HG02973 (cell line): ENCODE measurements around the gene GINS1.

Source experiments
- ATAC-seq: cut with Tn5 transposase; IDR thresholded peaks from one replicate; pipeline ENCODE4 v1.9.1; 2021; ENCODE audit warnings: moderate library complexity; ENCODE audit not compliant: unreplicated experiment

Gene GINS1

DNA sequence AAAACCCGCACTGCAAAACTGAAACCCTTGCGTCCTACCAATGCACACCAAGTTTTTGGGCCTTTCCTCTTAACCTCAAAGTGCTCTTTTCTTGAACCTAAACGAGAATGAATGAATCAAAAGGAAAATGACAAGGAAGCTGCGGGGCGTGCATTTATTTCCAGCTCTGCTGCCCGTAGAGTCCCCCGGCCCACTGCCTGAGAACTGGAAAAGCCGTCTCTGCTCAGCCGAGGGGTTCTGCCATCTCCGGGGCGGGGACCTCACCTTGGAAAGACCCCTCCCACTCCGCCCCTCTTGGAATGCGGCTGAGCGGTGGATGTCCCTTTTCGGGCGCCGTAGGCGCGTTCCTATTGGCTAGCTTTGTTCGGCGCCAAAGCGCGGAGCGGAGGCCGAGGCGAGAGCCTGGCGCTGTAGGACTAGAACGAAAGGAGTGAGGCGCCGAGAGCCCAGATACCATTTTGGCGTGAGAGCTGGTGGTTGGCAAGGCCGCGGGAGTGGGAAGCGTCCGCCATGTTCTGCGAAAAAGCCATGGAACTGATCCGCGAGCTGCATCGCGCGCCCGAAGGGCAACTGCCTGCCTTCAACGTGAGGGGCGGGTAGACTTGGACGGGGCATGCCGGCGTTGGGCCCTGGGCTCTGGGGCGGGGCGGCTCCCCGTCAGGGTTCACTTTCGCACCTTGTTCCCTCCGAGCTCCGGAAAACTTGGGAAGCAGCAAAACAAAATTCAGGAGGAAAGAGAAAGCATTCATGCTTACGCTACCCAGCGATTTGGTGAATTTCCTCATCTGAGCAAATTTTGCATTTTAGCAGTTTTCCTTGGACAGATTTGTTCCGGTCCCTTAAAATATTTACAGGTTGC is at the start of gene GINS1:
GINS1 (plus strand) TSS at position 363 of the 859 bp plus-strand sequence; CDS start at position 511, 148 bp downstream.
- ATAC-seq = peak; percentile 80

DNA sequence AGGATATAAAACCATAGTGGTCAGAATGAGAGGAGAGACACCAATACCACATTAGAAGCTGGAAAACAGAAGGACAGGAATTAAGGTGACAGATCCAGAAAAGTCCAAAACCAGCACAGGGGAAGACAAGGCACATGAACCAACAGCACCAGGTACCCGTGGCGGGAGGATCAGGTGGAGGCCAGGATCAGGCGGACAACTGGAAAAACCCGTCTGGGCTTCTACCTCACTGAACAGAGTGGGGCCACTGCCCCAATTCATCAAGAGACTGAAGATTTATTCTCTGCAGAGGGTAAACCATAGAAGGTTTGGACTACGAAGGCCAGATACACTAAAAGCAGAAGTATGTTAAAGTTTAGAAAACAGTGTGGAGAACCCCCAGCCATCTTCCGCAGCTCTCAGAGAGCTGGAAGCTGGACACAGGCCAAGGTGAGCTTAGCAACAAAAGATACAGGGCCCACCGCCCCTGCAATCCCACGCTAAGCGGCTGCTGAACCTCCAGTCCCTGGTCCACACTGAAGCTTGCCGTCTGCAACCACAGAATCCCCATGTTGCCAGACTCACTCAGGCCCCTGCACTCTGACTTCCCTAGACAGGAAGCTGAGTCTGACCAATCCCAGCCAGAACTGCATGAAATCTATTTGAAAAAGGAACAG is 46.7 kb upstream of the GINS1 start:
- ATAC-seq = no peak

DNA sequence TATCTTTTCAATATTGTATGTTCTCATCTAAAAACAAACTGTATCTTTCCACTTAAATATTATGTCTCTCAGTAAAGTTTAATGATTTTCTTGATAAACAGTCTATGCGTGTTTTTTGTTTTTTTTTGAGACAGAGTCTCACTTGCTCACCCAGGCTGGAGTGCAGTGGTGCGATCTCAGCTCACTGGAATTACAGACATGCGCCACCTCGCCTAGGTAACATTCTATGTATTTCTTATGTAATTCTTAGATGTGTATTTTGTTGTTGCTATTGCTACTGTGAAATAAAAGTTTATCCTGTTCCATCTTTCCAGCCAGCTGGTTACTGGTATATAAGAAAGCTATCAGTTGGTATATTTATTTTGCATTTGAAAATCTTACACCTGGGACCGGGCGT is 46.2 kb upstream of the GINS1 start:
- no peak for ATAC-seq

DNA sequence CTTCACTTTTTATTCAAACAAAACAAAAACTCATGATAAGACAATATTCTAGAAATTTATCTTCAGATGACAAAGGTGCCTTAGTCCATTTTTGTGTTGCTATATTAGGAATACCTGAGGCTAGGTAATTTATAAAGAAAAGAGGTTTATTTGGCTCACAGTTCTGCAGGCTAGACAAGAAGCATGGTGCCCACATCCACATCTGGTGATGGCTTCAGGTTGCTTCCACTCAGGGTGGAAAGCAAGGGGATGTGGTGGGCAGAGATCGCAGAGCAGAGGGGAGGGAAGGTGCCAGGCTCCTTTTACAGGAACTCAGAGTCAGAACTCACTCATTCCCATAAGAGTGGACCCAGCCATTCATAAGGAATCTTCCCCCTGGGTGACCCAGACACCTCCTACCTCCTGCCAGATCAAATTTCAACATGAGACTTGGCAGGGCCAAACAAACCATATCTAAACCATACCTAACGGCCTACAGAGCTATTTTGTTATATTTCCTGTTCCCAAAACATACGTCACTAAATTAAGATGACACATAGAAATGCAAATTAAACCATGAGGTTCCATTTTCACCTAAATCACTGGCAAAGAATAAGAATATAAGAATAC is 43.2 kb upstream of the GINS1 start:
- ATAC-seq = no peak

DNA sequence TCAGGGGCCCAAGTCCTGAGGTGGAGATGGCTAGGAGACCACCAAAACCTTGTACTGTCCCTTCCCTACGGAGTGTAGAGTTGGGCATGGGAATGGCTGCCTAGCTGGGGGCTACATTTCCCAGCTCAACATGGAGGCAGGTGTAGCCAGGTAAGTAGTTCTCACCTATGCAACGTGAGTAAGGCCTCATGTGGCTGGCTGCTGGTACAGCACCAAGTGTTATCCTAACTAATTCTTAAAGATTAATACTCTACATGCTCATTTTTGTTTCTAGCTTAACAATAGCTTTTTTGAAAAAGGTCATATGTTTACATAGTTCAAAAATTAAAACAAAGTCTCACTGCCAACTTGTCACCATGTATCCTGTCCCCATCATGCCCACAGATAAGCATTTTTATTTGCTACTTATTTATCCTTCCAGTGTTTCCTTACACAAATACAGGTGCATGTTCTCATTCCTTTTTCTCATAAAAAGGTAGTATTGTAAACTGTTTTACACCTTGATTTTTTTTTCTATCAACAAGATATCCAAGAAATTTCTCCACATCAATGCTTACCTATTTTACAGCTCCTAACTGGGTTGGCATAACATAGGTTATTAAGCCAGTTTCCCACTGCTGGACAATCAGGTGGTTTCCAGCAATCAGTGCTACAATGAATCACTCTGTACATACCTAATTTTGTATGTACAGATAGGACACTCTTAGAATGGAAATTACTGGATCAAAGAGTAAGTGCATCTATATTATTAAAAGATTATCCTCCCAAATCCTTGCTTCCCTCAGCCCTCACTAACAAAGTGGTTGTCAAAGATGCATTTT is 42.4 kb upstream of the GINS1 start:
- no peak for ATAC-seq

DNA sequence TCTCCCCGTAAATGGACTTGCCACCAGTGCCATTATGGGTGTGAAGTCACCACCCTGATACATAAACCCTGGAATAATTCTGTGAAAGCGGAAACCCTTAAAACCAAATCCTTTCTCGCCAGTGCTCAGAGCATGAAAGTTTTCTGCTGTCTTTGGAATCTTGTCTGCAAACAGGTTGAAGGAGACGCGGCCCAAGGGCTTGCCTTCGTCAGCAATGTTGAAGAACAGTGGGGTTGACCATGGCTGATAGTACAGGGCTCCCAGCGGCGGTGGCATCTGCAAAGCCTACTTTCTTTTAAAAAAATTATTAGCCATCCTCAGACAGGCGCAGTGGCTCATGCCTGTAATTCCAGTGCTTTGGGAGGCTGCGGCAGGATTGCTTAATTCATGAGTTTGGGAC is 38.9 kb upstream of the GINS1 start:
- no peak for ATAC-seq

DNA sequence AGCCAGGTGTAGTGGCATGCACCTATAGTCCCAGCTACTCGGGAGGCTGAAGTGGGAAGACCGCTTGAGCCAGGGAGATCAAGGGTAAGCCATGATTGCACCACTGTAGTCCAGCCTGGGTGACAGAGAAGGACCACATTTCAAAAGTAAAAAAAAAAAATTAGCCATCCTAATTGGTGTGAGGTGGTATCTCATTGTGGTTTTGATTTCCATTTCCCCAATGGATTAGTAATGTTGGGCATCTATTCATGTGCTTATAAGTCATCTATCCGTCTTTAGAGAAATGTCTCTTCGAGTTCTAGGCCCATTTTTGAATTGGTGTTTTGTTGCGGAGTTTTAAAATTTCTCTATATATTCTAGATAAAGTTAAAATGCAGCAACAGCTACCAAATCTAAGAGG is 38.5 kb upstream of the GINS1 start:
- ATAC-seq = no peak

DNA sequence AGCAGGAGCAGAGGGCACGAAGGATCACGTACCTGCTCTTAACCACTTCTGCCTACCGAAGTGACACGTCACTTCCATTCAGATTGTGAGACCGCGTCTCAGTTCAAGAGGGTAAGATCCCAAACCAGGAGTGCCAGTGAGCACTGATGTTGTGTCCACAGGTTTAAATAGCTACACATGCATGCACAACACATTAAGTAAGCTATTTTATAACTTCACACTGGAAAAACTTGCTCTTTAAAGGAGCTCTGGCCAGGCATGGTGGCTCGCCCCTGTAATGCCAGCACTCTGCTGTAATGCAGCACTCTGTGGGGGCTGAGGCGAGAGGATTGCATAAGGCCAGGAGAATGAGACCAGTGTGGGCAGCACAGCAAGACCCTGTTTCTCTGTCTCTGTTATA is 37.9 kb upstream of the GINS1 start:
- no peak for ATAC-seq

DNA sequence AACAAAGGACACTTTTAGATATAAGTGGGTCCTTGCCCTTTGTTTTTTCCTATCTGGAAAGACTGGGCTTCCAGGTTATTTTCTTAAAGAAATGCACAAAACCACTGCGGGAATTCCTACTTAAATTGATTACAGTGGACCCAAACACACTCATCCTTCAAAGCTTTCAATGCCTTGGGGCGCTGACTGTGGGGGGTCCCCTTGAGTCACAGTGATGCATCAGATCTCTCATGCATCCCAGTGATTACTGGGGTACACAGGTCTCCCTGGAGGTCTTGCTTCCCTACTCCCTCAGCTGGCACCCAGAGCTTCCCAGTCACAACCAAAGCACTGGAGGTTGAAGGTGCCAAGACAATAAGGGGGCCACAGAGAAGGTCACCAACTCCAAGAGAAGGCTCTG is 37.5 kb upstream of the GINS1 start:
- ATAC-seq = no peak

DNA sequence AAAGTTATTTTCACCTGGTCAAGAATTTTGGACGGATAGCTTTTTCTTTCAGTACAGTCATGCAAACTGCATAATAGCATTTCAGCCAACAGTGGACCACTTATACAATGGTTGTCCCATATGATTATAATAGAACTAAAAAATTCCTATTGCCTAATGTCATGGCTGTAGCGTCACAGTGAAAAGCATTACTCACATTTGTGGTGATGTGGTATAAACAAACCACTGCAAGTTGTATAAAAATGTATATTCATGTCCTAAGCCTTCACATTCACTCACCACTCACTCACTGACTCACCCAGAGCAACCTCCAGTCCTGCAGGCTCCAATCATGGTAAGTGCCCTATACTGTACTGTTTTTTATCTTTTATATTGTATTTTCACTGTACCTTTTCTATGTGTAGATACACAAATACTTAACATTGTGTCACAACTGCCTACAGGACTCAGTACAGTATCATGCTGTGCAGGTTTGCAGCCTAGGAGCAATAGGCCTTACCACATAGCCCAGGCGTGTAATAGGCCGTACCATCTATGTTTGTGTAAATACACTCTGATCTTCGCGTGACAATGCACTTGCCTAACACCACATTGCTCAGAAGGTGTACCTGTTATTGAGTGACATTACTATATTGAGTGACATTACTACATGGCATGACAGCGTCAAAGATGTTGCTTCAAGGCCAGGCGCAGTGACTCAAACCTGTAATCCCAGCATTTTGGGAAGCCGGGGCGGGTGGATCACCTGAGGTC is 34.7 kb upstream of the GINS1 start:
- no peak for ATAC-seq

DNA sequence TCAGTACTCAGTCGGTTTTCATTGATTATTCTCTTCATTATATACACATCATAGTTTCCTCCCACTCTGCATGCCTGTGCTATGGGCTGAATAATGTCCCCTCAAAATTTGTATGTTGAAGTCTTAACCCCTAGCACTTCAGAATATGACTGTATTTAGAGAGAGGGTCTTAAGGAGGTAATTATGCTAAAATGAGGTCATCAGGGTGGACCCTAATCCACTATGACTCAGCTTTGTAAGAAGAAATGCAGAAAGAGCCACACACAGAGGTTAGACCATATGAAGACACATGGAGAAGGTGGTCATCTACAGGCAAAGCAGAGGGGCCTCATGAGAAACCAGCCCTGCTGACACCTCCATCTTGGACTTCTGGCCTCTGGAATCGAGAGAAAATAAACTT is 32.6 kb upstream of the GINS1 start:
- ATAC-seq = no peak

DNA sequence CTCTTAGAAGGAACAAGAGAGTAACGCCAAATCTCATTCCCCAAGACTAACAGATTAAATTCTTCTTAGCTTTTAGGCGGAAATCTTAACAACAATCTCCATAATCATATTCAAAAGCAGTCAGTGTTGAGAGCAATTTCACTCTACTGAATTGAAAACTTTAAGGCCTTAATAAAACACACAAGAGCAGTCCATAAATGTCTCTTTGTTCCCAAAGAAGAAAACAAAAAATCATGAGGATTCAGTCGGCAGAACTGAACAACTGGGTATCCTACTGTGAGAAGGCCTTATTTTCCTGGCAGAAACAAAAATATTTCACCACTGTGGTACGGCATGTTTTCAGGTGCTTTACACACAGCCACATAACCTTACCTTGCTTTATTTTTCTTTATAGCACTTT is 31.2 kb upstream of the GINS1 start:
- no peak for ATAC-seq

DNA sequence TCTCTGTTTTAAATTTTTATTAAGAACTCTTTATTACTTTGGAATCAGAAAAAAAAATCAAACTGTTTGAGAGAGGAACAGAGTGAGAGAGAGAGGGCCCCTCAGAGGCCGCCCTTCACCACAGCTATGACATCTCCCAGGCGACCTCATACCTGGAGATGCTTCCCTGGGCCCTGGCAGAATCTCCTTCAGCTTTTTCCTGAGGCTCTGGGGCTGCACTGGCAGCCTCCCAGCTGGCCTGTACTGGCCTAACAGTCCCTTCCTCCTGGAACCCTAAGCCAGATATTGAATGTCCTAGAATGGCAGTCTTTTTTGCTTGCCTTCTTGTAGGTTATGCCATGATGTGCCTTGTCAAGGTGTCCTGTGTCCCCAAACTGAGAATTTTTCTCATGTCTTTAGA is 30.6 kb upstream of the GINS1 start:
- ATAC-seq = no peak

DNA sequence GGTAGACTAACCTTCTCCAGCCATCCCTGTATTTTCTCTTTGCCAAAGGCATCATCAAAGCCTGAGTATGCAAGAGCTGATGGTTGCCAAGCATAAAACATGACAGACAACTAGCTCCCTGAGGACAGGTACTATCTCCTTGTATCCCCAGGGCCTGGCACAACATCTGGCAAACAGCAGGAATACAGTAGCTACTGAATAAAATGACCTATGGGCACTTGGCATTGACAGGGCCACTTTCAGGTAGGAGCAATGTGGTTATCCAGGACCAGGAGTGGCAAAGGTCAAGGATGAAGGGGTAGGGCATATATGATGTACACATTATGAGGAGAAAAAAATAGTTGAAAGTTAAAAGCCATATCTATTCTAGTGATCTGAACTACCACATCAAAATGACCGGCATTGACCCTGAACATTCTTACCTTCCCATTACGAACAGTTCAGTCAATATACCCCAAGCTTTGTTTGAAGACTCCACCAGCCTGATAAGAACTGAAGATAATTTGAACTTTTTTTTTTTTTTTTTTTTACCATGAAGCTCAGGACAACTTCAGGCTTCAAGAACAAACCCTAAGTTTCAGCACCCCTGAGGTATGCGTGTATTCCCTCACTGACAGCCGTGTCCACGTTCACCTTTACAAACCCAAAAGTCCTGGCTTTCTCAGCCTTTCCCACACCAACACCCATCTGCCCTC is 29.1 kb upstream of the GINS1 start:
- ATAC-seq = no peak

DNA sequence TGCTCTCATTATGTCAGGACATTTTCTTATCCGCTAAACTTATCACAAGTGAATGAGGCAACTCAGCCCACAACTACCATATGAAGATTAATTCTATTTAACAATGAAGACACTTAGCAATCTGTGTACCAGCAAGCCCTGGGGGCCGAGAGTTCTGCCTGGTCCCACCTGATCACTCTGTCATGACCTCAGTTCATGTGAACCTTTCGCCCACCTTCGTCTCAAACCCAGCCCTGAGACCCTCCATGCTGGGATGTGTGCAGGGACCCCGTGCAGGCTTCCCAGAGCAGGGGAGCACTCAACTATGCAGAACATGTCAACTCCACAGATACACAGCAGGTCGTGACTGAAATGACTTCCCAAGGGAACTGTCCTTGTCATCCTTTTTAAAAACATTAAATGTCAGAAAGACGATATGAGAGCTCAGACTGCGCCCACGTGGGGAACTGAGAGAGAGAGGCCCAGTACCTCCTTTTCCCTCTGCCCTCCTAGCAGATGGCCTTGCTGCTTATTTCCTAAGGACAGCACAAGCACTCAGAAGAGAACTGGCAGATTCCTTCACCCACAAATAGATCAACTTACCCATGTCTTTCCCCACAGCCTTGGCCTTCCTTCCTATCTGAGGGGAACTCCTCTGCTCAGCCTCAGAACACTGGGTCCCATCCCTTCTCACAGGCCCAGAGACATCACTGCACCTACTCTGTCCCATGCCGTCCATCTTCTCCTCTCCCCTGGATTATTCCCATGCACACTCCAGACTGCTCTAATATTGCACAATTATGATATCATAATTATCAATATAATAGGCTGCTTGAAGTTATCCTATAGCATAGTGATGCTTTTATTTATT is 28.4 kb upstream of the GINS1 start:
- no peak for ATAC-seq

DNA sequence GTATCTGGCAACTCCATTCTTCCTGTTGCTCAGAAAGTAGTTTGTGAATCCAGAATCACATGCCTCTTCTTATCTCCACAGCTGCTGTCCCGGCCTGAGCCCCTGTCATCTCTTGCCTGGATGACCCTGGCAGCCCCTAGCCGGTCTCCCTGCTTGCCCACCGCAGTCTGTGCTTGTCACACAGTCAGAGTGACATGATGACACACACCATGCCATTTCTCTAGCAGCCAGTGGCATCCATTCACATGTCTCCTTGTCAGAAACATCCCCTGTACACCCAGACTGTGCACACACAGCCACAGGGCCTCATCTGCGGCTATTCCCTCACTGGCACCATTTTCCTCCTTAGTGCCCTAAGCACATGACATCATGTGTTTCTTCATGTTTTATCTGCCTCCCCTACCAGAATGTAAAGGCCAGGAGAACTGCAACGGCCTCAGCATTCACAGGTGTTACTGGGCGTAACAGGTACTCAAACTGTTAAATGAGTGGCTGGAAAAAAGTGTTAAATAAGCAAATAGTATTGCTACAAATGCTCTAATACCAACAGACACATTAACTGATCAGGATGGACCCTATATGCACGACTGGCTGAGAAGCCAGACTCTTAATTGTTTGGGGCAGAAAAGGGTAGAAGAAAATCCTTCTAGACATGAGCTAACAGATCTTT is 26.4 kb upstream of the GINS1 start:
- no peak for ATAC-seq

DNA sequence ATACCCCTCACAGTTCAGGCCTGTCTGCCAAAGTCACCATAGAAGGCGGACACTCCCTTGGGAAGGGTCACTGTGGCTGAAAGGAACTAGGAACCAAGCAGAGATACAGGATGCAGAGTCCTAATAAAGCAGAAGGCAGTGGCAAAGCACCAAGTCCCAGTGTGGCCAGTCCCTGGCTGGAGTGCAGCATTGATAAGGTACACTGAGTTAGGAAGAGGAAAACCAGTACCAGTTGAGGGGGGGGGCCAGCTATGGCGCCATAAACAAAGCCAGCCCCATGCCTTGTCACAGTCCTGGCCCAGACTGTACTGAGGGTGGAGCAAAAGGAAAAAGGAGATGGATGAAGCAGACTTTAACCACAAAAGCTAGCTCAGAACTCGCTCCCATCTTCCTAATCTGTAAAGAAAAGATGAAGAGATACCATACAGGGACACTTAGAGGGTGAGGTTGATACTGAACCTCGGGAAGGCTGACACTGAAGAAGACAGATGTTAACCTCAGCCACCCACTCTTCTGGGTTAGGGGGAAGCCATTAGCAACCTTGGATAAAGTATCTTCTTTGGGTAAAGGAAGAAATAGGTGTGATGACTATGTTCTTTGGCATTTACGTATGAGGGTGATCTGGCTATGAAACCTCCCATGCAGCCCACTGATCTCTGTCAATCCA is 24.6 kb upstream of the GINS1 start:
- no peak for ATAC-seq

DNA sequence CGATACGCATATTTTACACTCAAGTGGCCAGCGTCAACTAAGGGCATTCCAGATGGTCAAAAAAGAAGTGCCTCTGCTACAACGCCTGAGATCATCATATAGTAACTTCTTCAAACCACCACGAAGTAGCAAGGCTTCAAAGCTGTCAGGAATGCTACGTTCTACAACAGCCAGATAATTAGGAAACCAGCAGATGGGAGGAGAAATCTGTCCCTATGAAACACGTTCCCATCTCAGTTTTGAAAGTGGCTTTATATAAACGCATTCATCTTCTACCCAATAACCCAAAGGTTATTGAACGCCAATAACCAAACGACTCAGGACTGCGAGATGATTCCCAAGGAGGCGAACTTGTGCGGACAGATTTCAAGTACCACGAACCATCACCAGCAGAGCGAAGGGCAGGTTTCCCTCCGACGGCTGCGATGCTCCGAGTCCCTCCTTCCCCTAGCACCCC is 18.0 kb upstream of the GINS1 start:
- ATAC-seq = no peak
